ENCODE data around the gene SERPINA4.
"Not testable (repeated sequence)": the region's sequence is repeated elsewhere in the genome, so short reads cannot be mapped to it uniquely, and the experiment has no call there.

The SERPINA4 gene

GRCh38 chr14:94569381-94570001, 8.2 kb downstream of the SERPINA4 start:
- DNase-seq (ENCODE audit: low read depth): no peak

- no peak for DNase-seq (ENCODE audit: low read depth)
Measured at GRCh38 chr14:94570002-94570400, 8.8 kb downstream of the SERPINA4 start.

GRCh38 chr14:94570440-94570839, 9.2 kb downstream of the SERPINA4 start:
- DNase-seq (ENCODE audit: low read depth): no peak

- DNase-seq (ENCODE audit: low read depth): no peak
Measured at GRCh38 chr14:94571395-94571794, 10.2 kb downstream of the SERPINA4 start.

- no peak for DNase-seq (ENCODE audit: low read depth)
Measured at GRCh38 chr14:94571950-94572349, 10.7 kb downstream of the SERPINA4 start.

- DNase-seq (ENCODE audit: low read depth): no peak
Measured at GRCh38 chr14:94572637-94573303, 11.5 kb downstream of the SERPINA4 start.

GRCh38 chr14:94573475-94574277, 12.4 kb downstream of the SERPINA4 start:
- DNase-seq (ENCODE audit: low read depth): no peak

- no peak for DNase-seq (ENCODE audit: low read depth)
Measured at GRCh38 chr14:94574336-94574735, 13.1 kb downstream of the SERPINA4 start.

- DNase-seq (ENCODE audit: low read depth): no peak
Measured at GRCh38 chr14:94575730-94576585, 14.7 kb downstream of the SERPINA4 start.

GRCh38 chr14:94577472-94577871, 16.2 kb downstream of the SERPINA4 start:
- not testable (repeated sequence) for DNase-seq (ENCODE audit: low read depth)

- DNase-seq (ENCODE audit: low read depth): no peak
Measured at GRCh38 chr14:94578712-94579111, 17.5 kb downstream of the SERPINA4 start.

GRCh38 chr14:94581127-94581999, 20.1 kb downstream of the SERPINA4 start, which contains the start of gene SERPINA5:
Gene SERPINA5 (plus strand): TSS chr14:94581426. CDS start chr14:94587363, 5,937 bp downstream.
- DNase-seq (ENCODE audit: low read depth): no peak

- no peak for DNase-seq (ENCODE audit: low read depth)
Measured at GRCh38 chr14:94582199-94582750, 21.0 kb downstream of the SERPINA4 start.

GRCh38 chr14:94582851-94583250, 21.6 kb downstream of the SERPINA4 start:
- no peak for DNase-seq (ENCODE audit: low read depth)

- no peak for DNase-seq (ENCODE audit: low read depth)
Measured at GRCh38 chr14:94583557-94583956, 22.3 kb downstream of the SERPINA4 start.

GRCh38 chr14:94584591-94585280, 23.5 kb downstream of the SERPINA4 start:
- no peak for DNase-seq (ENCODE audit: low read depth)

GRCh38 chr14:94586635-94587034, 25.4 kb downstream of the SERPINA4 start:
- no peak for DNase-seq (ENCODE audit: low read depth)

GRCh38 chr14:94588311-94588710, 27.1 kb downstream of the SERPINA4 start:
- no peak for DNase-seq (ENCODE audit: low read depth)

GRCh38 chr14:94591073-94591472, 29.8 kb downstream of the SERPINA4 start:
- no peak for DNase-seq (ENCODE audit: low read depth)

- no peak for DNase-seq (ENCODE audit: low read depth)
Measured at GRCh38 chr14:94591871-94592270, 30.6 kb downstream of the SERPINA4 start.
